ENCODE measurements around the gene KIDINS220.
A peak's percentile ranks its signal among the peaks of the same experiment; 100 is the strongest.
"Not testable (repeated sequence)": the region's sequence is repeated elsewhere in the genome, so short reads cannot be mapped to it uniquely, and the experiment has no call there.

KIDINS220 gene

GRCh38 chr2:8754106-8754776 lies 83.2 kb downstream of the KIDINS220 start:
- peak; percentile 9 for DNase-seq (ENCODE audit: low read depth)

GRCh38 chr2:8753609-8754008 lies 83.8 kb downstream of the KIDINS220 start:
- no peak for DNase-seq (ENCODE audit: low read depth)

- no peak for DNase-seq (ENCODE audit: low read depth)
Measured at GRCh38 chr2:8752385-8752784, 85.0 kb downstream of the KIDINS220 start.

GRCh38 chr2:8750221-8750620 lies 87.2 kb downstream of the KIDINS220 start:
- DNase-seq (ENCODE audit: low read depth): peak; percentile 13

GRCh38 chr2:8743261-8743660 lies 94.2 kb downstream of the KIDINS220 start:
- no peak for DNase-seq (ENCODE audit: low read depth)

- no peak for DNase-seq (ENCODE audit: low read depth)
Measured at GRCh38 chr2:8740136-8740535, 97.3 kb downstream of the KIDINS220 start.

GRCh38 chr2:8737571-8738175 lies 99.7 kb downstream of the KIDINS220 start:
- peak; percentile 60 for DNase-seq (ENCODE audit: low read depth)

- DNase-seq (ENCODE audit: low read depth): no peak
Measured at GRCh38 chr2:8732601-8733000, 104.8 kb downstream of the KIDINS220 start.

GRCh38 chr2:8729939-8730338 lies 107.5 kb downstream of the KIDINS220 start:
- no peak for DNase-seq (ENCODE audit: low read depth)

- DNase-seq (ENCODE audit: low read depth): not testable (repeated sequence)
Measured at GRCh38 chr2:8729101-8729500, 108.3 kb downstream of the KIDINS220 start.

GRCh38 chr2:8728305-8729015 lies 109.0 kb downstream of the KIDINS220 start:
- no peak for DNase-seq (ENCODE audit: low read depth)

GRCh38 chr2:8725838-8726237 lies 111.6 kb downstream of the KIDINS220 start:
- DNase-seq (ENCODE audit: low read depth): no peak

GRCh38 chr2:8722986-8723385 lies 114.4 kb downstream of the KIDINS220 start:
- no peak for DNase-seq (ENCODE audit: low read depth)

- no peak for DNase-seq (ENCODE audit: low read depth)
Measured at GRCh38 chr2:8721410-8721809, 116.0 kb downstream of the KIDINS220 start.

GRCh38 chr2:8720741-8721140 lies 116.7 kb downstream of the KIDINS220 start:
- DNase-seq (ENCODE audit: low read depth): no peak

- DNase-seq (ENCODE audit: low read depth): peak; percentile 24
Measured at GRCh38 chr2:8719528-8719927, 117.9 kb downstream of the KIDINS220 start.

GRCh38 chr2:8714971-8715370 lies 122.4 kb downstream of the KIDINS220 start:
- DNase-seq (ENCODE audit: low read depth): no peak

- no peak for DNase-seq (ENCODE audit: low read depth)
Measured at GRCh38 chr2:8714283-8714682, 123.1 kb downstream of the KIDINS220 start.

- DNase-seq (ENCODE audit: low read depth): no peak
Measured at GRCh38 chr2:8710951-8711350, 126.5 kb downstream of the KIDINS220 start.

- no peak for DNase-seq (ENCODE audit: low read depth)
Measured at GRCh38 chr2:8709611-8710010, 127.8 kb downstream of the KIDINS220 start.

- peak; percentile 34 for DNase-seq (ENCODE audit: low read depth)
Measured at GRCh38 chr2:8704906-8705305, 132.5 kb downstream of the KIDINS220 start.

GRCh38 chr2:8701681-8702379 lies 135.6 kb downstream of the KIDINS220 start:
- DNase-seq (ENCODE audit: low read depth): no peak

GRCh38 chr2:8699839-8700238 lies 137.6 kb downstream of the KIDINS220 start:
- DNase-seq (ENCODE audit: low read depth): no peak

Data from amniotic epithelial cell (primary cell).